Spleen (tissue), 11 donors: ENCODE measurements around the gene PYHIN1. TPM values are rescaled to one million over a fixed set of nuclear protein-coding genes. Genes with fewer than 3 reads are reported as not detected.

Source experiments
- DNase-seq: peaks from one replicate; pipeline ENCODE4 v3.0.0-alpha.2; 2020
- H3K27ac ChIP-seq, 8 donors: fragments of 200-600 bp; sonication (generic) in 7 of 8; 1 replicate in 4 of 8; 2 replicates in 4 of 8; pipeline versions ENCODE4 v1.5.0 to v1.8.0; 2016 to 2021; ENCODE audit warnings: inconsistent platforms in 4 of 8, mild to moderate bottlenecking in 4 of 8, moderate library complexity in 1 of 8
- H3K27me3 ChIP-seq, 7 donors: fragments of 200-600 bp; sonication (generic) in 6 of 7; replicated peaks in 1 of 7; 1 replicate in 4 of 7; 2 replicates in 3 of 7; pipeline versions ENCODE4 v1.5.0 to v1.8.0; 2016 to 2021; ENCODE audit warnings: inconsistent platforms in 3 of 7, mild to moderate bottlenecking in 1 of 7
- H3K36me3 ChIP-seq, 6 donors: fragments of 200-600 bp; sonication (generic) in 5 of 6; 1 replicate in 4 of 6; 2 replicates in 2 of 6; pipeline versions ENCODE4 v1.5.0 to v1.8.0; 2016 to 2021; ENCODE audit warnings: inconsistent platforms in 2 of 6
- H3K4me1 ChIP-seq, 6 donors: fragments of 200-600 bp; sonication (generic) in 5 of 6; 1 replicate in 3 of 6; 2 replicates in 3 of 6; pipeline versions ENCODE4 v1.5.0 to v1.8.0; 2016 to 2021; ENCODE audit warnings: inconsistent platforms in 3 of 6
- H3K4me3 ChIP-seq, 8 donors: fragments of 200-600 bp; sonication (generic) in 7 of 8; 1 replicate in 4 of 8; 2 replicates in 4 of 8; pipeline versions ENCODE4 v1.5.0 to v1.8.0; 2016 to 2021; ENCODE audit warnings: inconsistent platforms in 4 of 8, mild to moderate bottlenecking in 4 of 8, moderate library complexity in 2 of 8
- H3K9me3 ChIP-seq, 8 donors: fragments of 200-600 bp; sonication (generic) in 7 of 8; 1 replicate in 4 of 8; 2 replicates in 4 of 8; pipeline versions ENCODE4 v1.5.0 to v1.8.0; 2016 to 2021; ENCODE audit warnings: inconsistent platforms in 4 of 8
- POLR2A ChIP-seq, 3 donors: fragments of 450-650 bp; IDR thresholded peaks; one replicate each; pipeline ENCODE4 v1.5.1; 2017; ENCODE audit warnings: antibody characterized with exemption in 3 of 3, mild to moderate bottlenecking in 1 of 3
- POLR2AphosphoS5 ChIP-seq, 3 donors: sonication (generic); formaldehyde crosslinking; IDR thresholded peaks; one replicate each; pipeline ENCODE4 v1.5.1; 2017; ENCODE audit warnings: antibody characterized with exemption in 3 of 3
- WGBS, 5 donors: extraction: QIAGEN DNeasy Blood & Tissue Kit in 3 of 5; methylation state at CpG; one replicate each; pipeline versions ENCODE4 v1.1.5 to v1.1.7; 2013 to 2018; 5-methylcytosine and 5-hydroxymethylcytosine counted together
- intact Hi-C: fragments of 100-400 bp; cut with DNase I; formaldehyde crosslinking; loops from one replicate; pipeline ENCODE4 v1.15.0; 2023; ENCODE audit warnings: low total_unique reads
- polyA plus RNA-seq, 3 donors: library from polyadenylated mRNA; stranded (reverse); fragments of 200-250 nt; gene quantifications; one replicate each; pipeline ENCODE4 v1.2.1, GENCODE V29; 2013
- total RNA-seq, 7 donors: library from RNA; depleted of rRNA in 3 of 7; stranded (reverse); fragments of >200 nt in 3 of 7; fragmentation: NEBNext Ultra II Directional in 4 of 7; extraction: Animal tissue kit (Norgen Biotek cat#: 25700) in 4 of 7; gene quantifications; one replicate each; pipeline versions ENCODE4 v1.1.0 to v1.2.1, GENCODE V29; 2016 to 2021
- TF ChIP-seq, protein P1 (sequence below), 11 experiments: fragments of 200-600 bp in 7 of 11; fragments of 450-650 bp in 4 of 11; sonication (generic) in 4 of 11; IDR thresholded peaks in 8 of 11; conservative IDR thresholded peaks in 3 of 11; 1 replicate in 7 of 11; 2 replicates in 4 of 11; pipeline versions ENCODE4 v1.4.0 to v1.8.0; 2016 to 2021; ENCODE audit warnings: antibody characterized with exemption in 11 of 11, inconsistent platforms in 4 of 11, mild to moderate bottlenecking in 1 of 11
- donor health status: healthy with polysubstance abuse.
- donor health status: DM: no; HTN: no; CAD: no; lungs with moderate emphysema.
- donor health status: DM: no; HTN: no; CAD: no.
- donor health status: Bipolar disorder and iron deficiency.
- donor health status: healthy.
- donor health status: DM: no; HTN: no; CAD: no.
- donor health status: DM: yes; HTN: yes; CAD: no.

The PYHIN1 gene
- total and polyA plus RNA-seq, 10 donors = 3.5 to 48.2 (median 21.2) TPM

DNA sequence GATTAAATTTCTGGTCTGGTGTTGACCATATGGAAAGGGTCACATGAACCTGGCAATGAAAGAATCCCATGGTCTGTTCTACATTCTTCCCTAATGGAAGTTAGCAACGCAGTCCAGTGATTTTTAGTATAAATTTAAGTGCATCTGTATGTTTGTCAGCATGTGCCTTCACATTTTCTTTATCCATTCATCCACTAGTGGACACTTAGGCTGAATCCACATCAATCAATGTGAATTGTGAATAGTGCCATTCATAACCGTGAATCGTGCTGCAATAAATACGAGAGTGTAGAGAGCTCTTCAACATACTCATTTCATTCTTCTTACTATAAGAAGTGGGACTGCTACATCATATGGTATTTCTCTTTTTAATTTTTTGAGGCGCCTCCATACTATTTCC is 65.6 kb downstream of the PYHIN1 start:
- intact Hi-C loops = loop anchor here (5.0 to 10.0 kb wide), 3 partner anchors 202 to 790 kb away; no protein-coding TSS in a partner anchor
- no peaks in the 10 kb centered on the region for H3K27me3 ChIP-seq
- peaks cover 0 to 17% (median 2%) of the 10 kb centered on the region in 8 donors for H3K9me3 ChIP-seq
- H3K27ac ChIP-seq = no peak overlapping the region
- 73 to 76% (median 74%) methylated on average over 5 of the region's 5 CpGs for WGBS, 5 donors
- DNase-seq = no peak
- no peak for TF ChIP-seq POLR2AphosphoS5 (IDR thresholded peaks at IDR 0.05)
- TF ChIP-seq POLR2A (IDR thresholded peaks at IDR 0.05) = no peak
- TF ChIP-seq, protein P1, sequence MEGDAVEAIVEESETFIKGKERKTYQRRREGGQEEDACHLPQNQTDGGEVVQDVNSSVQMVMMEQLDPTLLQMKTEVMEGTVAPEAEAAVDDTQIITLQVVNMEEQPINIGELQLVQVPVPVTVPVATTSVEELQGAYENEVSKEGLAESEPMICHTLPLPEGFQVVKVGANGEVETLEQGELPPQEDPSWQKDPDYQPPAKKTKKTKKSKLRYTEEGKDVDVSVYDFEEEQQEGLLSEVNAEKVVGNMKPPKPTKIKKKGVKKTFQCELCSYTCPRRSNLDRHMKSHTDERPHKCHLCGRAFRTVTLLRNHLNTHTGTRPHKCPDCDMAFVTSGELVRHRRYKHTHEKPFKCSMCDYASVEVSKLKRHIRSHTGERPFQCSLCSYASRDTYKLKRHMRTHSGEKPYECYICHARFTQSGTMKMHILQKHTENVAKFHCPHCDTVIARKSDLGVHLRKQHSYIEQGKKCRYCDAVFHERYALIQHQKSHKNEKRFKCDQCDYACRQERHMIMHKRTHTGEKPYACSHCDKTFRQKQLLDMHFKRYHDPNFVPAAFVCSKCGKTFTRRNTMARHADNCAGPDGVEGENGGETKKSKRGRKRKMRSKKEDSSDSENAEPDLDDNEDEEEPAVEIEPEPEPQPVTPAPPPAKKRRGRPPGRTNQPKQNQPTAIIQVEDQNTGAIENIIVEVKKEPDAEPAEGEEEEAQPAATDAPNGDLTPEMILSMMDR (IDR thresholded peaks at IDR 0.05 in 8 of 11, conservative IDR thresholded peaks at IDR 0.05 in 3 of 11) = no peak
- peaks cover 4 to 41% (median 16%) of the 10 kb centered on the region in 6 donors for H3K4me1 ChIP-seq
- peaks cover 0 to 5% (median 0%) of the 10 kb centered on the region in 6 donors for H3K36me3 ChIP-seq
- no peak overlapping the region for H3K4me3 ChIP-seq

DNA sequence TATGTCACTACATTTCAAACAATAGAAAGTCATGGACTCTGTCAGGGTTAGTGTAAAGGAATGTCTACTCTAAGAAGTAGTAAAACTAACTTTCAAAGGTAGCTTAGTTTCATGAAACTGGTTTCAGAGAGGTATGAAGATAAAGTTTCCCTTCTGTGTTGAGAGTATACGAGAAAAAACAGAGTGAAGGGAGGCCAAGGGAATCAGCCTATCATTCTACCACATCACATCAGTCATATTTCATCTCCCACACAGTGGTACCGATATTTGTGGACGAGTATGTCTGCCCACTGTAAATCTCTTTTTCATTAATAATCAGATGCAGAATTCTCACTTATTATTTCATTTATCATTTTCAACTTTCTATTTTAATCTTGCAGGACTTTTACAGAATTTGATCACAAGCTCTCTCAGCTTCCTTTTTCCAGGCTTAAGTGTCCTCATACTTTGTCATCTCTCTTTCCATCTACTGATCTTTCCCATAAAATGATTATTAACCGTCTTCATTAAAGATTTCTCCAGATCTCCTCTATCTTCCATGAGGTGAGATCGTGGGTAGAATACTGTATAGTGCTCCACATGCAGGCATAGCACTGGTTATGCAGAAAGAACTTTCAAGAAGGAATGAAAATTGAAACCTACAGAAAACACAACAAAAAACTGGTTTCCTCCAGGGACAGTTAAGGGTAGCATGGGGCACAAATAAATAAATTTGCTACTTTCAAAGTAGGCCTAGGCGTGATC is 66.9 kb downstream of the PYHIN1 start:
- intact Hi-C loops = loop anchor here (5.0 to 10.0 kb wide), 3 partner anchors 203 to 791 kb away; no protein-coding TSS in a partner anchor
- H3K36me3 ChIP-seq = peaks cover 0 to 5% (median 0%) of the 10 kb centered on the region in 6 donors
- H3K9me3 ChIP-seq = peaks cover 0 to 6% (median 0%) of the 10 kb centered on the region in 8 donors
- TF ChIP-seq POLR2A (IDR thresholded peaks at IDR 0.05) (no peak), POLR2AphosphoS5 (IDR thresholded peaks at IDR 0.05) (no peak)
- TF ChIP-seq, protein P1 (IDR thresholded peaks at IDR 0.05 in 8 of 11, conservative IDR thresholded peaks at IDR 0.05 in 3 of 11) = no peak
- peak overlapping the region in 3 of 8 donors; percentile 29 to 63 (median 38) for H3K4me3 ChIP-seq
- WGBS, 5 donors = 39 to 54% (median 44%) methylated on average over 6 of the region's 6 CpGs
- peak overlapping the region in 7 of 8 donors; percentile 16 to 88 (median 88) for H3K27ac ChIP-seq
- H3K4me1 ChIP-seq = peaks cover 4 to 48% (median 19%) of the 10 kb centered on the region in 6 donors
- no peaks in the 10 kb centered on the region for H3K27me3 ChIP-seq
- DNase-seq = no peak

GRCh38 chr1:158998781-158999161 is 67.4 kb downstream of the PYHIN1 start:
- TF ChIP-seq POLR2A (IDR thresholded peaks at IDR 0.05) (no peak), POLR2AphosphoS5 (IDR thresholded peaks at IDR 0.05) (peak in 1 of 3 donors; percentile 17)
- TF ChIP-seq, protein P1 (IDR thresholded peaks at IDR 0.05 in 8 of 11, conservative IDR thresholded peaks at IDR 0.05 in 3 of 11) = peak; percentile 74 to 96 (median 90)
- intact Hi-C loops = loop anchor here (5.0 to 10.0 kb wide), 3 partner anchors 204 to 791 kb away; no protein-coding TSS in a partner anchor
- peaks cover 4 to 48% (median 19%) of the 10 kb centered on the region in 6 donors for H3K4me1 ChIP-seq
- H3K9me3 ChIP-seq = peaks cover 0 to under 1% (median 0%) of the 10 kb centered on the region in 8 donors
- DNase-seq = peak; percentile 76
- H3K27ac ChIP-seq = peak overlapping the region; percentile 16 to 88 (median 88)
- peaks cover 0 to 1% (median 0%) of the 10 kb centered on the region in 6 donors for H3K36me3 ChIP-seq
- WGBS, 5 donors = 31 to 47% (median 43%) methylated on average over 13 of the region's 13 CpGs
- H3K4me3 ChIP-seq = peak overlapping the region in 7 of 8 donors; percentile 13 to 63 (median 29)
- no peaks in the 10 kb centered on the region for H3K27me3 ChIP-seq
